Right lobe of liver (tissue), 4 donors: ENCODE measurements around the gene FAM53A.

Experiments used
- CTCF ChIP-seq, 4 donors: fragments of 200-600 bp in 3 of 4; fragments of 450-650 bp in 1 of 4; IDR thresholded peaks; one replicate each; pipeline versions ENCODE4 v1.5.1 to v1.8.0; 2016 to 2022; ENCODE audit warnings: antibody characterized with exemption in 4 of 4, mild to moderate bottlenecking in 2 of 4
- POLR2A ChIP-seq: fragments of 450-650 bp; IDR thresholded peaks from one replicate; pipeline ENCODE4 v1.6.1; 2017; ENCODE audit warnings: antibody characterized with exemption, mild to moderate bottlenecking
- donor health status: DM: no; HTN: no; CAD: no.
- donor health status: DM: no; HTN: no; CAD: no.
- donor health status: DM: no; HTN: yes; CAD: no.

GRCh38 chr4:1732911-1733310 is 48.8 kb upstream of the FAM53A start:
- no peak for TF ChIP-seq CTCF (IDR thresholded peaks at IDR 0.05)
- TF ChIP-seq POLR2A = no peak
